ENCODE measurements around the gene AIP.
A peak's percentile ranks its signal among the peaks of the same experiment; 100 is the strongest.

DNA sequence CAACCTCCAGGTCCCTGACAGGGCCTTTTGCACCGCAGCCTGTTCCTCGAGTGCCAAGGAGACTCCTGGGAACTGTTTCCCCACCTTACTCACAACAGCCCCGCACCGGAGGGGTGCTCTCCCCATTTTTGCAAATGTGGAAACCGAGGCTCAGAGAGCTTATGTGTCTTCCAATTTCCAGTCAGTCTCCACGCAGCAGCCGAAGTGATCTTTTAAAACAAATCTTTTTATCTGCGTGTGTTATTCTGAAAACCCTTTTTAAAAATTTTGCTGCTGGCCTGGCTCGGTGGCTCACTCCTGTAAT is 13.4 kb upstream of the AIP start:
- peak in 1 of 3 donors; percentile 7 for TF ChIP-seq CTCF (IDR thresholded peaks at IDR 0.05)
- TF ChIP-seq POLR2A (IDR thresholded peaks at IDR 0.05), result no peak
- no peak for TF ChIP-seq POLR2AphosphoS5 (IDR thresholded peaks at IDR 0.05)
